HFFc6 (cell line): ENCODE results near the gene GPR153. TPM values are rescaled to one million over a fixed set of nuclear protein-coding genes. Genes with fewer than 3 reads are reported as not detected.

Source experiments
- DNase-seq: peaks from one replicate; pipeline ENCODE4 v3.0.0-alpha.2; 2018
- H3K27ac Mint-ChIP-seq: 2 replicates; pipeline ENCODE4 v1.8.0; 2020; ENCODE audit warnings: mild to moderate bottlenecking, mixed read lengths
- H3K27me3 Mint-ChIP-seq: 2 replicates; pipeline ENCODE4 v1.8.0; 2021; ENCODE audit warnings: mild to moderate bottlenecking, moderate library complexity, mixed read lengths; ENCODE audit not compliant: insufficient read depth
- H3K36me3 Mint-ChIP-seq: 2 replicates; pipeline ENCODE4 v1.8.0; 2021; ENCODE audit warnings: low read depth, mixed read lengths
- H3K4me1 Mint-ChIP-seq: 2 replicates; pipeline ENCODE4 v1.8.0; 2020; ENCODE audit warnings: low read depth, mixed read lengths
- H3K4me3 Mint-ChIP-seq: 2 replicates; pipeline ENCODE4 v1.8.0; 2020; ENCODE audit warnings: mild to moderate bottlenecking, moderate library complexity, mixed read lengths
- H3K9me3 Mint-ChIP-seq: 2 replicates; pipeline ENCODE4 v1.8.0; 2020; ENCODE audit warnings: mild to moderate bottlenecking, mixed read lengths
- total RNA-seq, 6 experiments: library from RNA; stranded (reverse); fragmentation: NEBNext Ultra II Directional; extraction: Animal tissue kit (Norgen Biotek cat#: 25700); gene quantifications; 2 replicates in 1 of 6; 3 replicates in 5 of 6; pipeline ENCODE4 v1.2.3, GENCODE V29; 2021
- TF ChIP-seq, protein P1 (sequence below): fragments of 200-600 bp; sonication (generic); IDR thresholded peaks from 2 replicates; pipeline ENCODE4 v1.5.0; 2021; ENCODE audit warnings: antibody characterized with exemption, mild to moderate bottlenecking

GPR153 gene
- total RNA-seq, 6 experiments from 2014 or later: 6.0 to 7.9 (median 7.2) TPM

DNA sequence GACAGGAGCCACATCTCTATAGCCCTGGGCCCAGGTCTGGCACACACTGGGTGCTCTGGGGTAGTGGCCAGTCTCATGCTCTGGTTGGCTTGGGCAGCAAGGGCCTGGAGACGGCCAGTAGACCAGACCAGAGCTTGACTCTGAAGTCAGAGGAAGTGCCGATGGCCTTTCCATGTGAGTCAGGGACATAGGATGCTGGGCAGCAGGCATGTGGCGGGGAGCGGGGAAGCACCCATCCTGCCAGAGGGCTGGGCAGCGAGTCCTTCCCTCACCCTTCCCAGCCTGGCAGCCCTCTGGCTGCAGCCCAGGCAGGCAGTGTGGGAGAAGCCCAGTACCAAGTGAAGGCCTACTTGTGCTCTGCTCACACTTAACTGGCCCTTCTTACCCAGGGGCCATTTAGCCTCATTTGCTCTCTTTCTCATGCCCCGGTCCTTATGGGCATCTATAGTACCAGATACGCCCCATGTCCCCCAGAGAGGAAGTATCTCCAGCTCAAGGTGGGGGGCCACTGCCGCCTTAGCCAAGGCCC is 3.3 kb downstream of the GPR153 start:
- Mint-ChIP-seq H3K9me3 (no peaks in the 10 kb centered on the region), H3K4me1 (no peaks in the 10 kb centered on the region; the same call in 1 of the 2 replicates), H3K27ac (no peak overlapping the region), H3K36me3 (no peaks in the 10 kb centered on the region), H3K4me3 (no peak overlapping the region), H3K27me3 (peaks cover 8% of the 10 kb centered on the region)
- TF ChIP-seq, protein P1, sequence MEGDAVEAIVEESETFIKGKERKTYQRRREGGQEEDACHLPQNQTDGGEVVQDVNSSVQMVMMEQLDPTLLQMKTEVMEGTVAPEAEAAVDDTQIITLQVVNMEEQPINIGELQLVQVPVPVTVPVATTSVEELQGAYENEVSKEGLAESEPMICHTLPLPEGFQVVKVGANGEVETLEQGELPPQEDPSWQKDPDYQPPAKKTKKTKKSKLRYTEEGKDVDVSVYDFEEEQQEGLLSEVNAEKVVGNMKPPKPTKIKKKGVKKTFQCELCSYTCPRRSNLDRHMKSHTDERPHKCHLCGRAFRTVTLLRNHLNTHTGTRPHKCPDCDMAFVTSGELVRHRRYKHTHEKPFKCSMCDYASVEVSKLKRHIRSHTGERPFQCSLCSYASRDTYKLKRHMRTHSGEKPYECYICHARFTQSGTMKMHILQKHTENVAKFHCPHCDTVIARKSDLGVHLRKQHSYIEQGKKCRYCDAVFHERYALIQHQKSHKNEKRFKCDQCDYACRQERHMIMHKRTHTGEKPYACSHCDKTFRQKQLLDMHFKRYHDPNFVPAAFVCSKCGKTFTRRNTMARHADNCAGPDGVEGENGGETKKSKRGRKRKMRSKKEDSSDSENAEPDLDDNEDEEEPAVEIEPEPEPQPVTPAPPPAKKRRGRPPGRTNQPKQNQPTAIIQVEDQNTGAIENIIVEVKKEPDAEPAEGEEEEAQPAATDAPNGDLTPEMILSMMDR: no peak
- DNase-seq: peak; percentile 20

DNA sequence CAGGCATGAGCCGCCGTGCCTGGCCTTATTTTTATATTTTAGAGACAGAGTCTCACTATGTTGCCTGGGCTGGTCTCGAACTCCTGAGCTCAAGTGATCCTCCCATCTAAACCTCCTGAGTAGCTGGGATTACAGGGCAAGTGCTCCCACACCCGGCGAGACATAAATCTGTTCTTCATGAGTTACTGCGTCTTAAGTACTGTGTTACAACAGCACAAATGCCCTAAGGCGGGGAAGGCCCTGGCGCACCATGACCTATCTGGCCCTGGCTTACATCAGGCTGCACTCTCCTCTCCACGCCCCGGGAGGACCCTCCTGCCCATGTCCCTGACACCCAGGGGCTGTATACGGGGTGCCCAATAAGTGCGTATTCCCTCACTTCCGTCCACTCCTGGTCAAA is 4.3 kb downstream of the GPR153 start:
- Mint-ChIP-seq H3K4me1 (no peaks in the 10 kb centered on the region; the same call in 1 of the 2 replicates), H3K27me3 (peaks cover 8% of the 10 kb centered on the region), H3K4me3 (no peak overlapping the region), H3K9me3 (no peaks in the 10 kb centered on the region), H3K27ac (no peak overlapping the region), H3K36me3 (no peaks in the 10 kb centered on the region)
- TF ChIP-seq, protein P1: no peak
- DNase-seq: no peak

DNA sequence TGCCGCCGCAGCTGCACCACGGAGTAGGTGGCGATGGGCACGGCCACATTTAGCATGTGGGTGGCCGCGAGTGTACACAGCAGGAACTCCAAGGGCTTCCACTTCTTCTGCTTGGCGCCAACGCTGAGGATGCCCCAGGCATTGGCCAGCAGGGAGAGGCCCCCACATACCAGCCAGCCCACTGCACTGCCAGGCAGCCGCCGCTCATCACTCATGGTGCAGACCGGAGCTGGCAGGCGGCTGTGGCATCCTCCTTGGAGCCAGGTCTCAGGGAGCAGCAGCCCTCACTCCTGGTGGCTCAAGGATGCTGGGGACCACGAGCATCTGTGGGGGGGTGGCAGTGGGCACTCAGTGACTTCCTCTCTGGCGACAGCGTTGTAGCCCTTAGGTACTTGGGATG is 6.2 kb downstream of the GPR153 start:
- Mint-ChIP-seq H3K4me1 (no peaks in the 10 kb centered on the region; the same call in 1 of the 2 replicates), H3K27me3 (peaks cover 9% of the 10 kb centered on the region), H3K27ac (no peak overlapping the region), H3K9me3 (no peaks in the 10 kb centered on the region), H3K4me3 (no peak overlapping the region), H3K36me3 (no peaks in the 10 kb centered on the region)
- TF ChIP-seq, protein P1: no peak
- DNase-seq: no peak

DNA sequence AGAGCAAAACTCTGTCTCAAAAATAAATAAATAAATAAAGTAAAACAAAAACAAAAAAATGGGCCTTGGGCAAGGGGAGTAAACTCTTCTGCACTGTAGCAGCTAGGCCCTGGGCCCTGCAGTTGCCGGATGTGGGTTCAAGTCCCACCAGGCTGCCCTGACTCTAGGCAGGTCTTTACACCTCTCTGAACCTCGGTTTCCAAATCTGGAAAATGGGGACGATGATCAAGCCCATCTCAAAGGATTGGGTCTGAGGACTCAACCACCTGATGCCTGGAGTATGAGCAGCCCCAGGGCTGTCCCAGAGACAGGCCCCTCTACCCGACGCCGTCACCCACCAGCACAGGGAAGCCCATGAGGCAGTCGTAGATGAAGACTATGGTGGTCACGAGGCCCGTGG is 7.5 kb downstream of the GPR153 start:
- TF ChIP-seq, protein P1: no peak
- H3K4me3 Mint-ChIP-seq: no peak overlapping the region
- H3K9me3 Mint-ChIP-seq: no peaks in the 10 kb centered on the region
- no peak overlapping the region for H3K27ac Mint-ChIP-seq
- no peaks in the 10 kb centered on the region for H3K36me3 Mint-ChIP-seq
- no peaks in the 10 kb centered on the region; the same call in 1 of the 2 replicates for H3K4me1 Mint-ChIP-seq
- H3K27me3 Mint-ChIP-seq: peaks cover 12% of the 10 kb centered on the region
- DNase-seq: no peak

DNA sequence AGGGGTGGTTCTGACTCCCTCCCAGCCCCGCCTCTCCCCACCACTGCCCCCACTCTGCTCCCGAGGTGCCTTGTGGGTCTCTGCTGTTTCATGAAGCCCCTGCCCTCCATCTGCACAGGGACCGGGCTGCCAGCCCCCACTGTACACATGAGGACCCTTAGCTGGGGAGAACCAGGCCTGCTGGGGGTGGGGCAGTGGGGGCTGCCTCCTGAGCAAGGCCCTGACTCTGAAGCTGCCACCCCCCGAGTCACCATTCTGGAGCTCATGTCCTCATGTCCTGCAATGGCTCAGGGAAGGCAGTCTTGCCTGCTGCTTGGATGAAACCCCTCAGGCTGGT is 8.6 kb downstream of the GPR153 start:
- no peaks in the 10 kb centered on the region for H3K36me3 Mint-ChIP-seq
- TF ChIP-seq, protein P1: no peak
- H3K4me3 Mint-ChIP-seq: no peak overlapping the region
- DNase-seq: no peak
- no peaks in the 10 kb centered on the region; the same call in 1 of the 2 replicates for H3K4me1 Mint-ChIP-seq
- H3K27me3 Mint-ChIP-seq: peaks cover 13% of the 10 kb centered on the region
- H3K9me3 Mint-ChIP-seq: no peaks in the 10 kb centered on the region
- H3K27ac Mint-ChIP-seq: no peak overlapping the region
